Activated CD4-positive, alpha-beta T cell treated with anti-CD3 and anti-CD28 coated beads for 4 hours (primary cell): ENCODE data around the gene ERBB4.

Source experiments
- DNase-seq, 2 donors: peaks; one replicate each; pipeline ENCODE4 v3.0.0-alpha.2; 2020

The ERBB4 gene

DNA sequence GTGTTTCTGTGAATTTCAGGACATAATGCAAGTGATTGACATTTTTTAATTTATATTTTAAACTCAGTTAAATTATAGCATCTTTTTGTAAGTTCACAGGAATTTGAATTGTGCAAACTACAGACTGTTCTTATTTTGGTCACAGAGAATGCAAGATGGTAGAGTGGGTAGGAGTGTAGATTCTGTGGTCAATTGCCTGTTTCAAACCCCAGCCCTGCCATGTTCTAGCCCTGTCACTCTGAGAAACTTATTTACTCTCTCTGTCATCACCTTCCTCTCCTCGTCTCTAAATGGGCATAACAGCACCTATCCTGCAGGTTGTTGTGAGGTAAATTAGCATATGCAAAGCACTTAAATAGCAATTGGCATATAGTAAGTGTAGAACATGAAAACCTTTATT is 1102.4 kb downstream of the ERBB4 start:
- DNase-seq, result no peak

DNA sequence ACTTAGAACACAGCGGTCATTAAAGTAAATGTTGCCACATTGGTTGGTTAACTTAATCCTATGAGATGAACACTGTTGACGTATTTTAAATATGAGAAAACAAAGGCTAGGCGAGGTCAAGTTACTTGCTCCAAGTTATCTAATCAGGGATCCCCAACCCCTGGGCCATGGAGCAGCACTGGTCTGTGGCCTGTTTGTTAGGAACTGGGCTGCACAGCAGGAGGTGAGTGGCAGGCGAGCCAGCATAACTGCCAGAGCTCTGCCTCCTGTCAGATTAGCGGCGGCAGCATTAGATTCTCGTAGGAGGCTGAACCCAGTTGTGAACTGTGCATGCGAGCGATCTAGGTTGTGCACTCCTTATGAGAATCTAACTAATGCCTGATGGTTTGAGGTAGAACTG is 1103.3 kb downstream of the ERBB4 start:
- no peak for DNase-seq

DNA sequence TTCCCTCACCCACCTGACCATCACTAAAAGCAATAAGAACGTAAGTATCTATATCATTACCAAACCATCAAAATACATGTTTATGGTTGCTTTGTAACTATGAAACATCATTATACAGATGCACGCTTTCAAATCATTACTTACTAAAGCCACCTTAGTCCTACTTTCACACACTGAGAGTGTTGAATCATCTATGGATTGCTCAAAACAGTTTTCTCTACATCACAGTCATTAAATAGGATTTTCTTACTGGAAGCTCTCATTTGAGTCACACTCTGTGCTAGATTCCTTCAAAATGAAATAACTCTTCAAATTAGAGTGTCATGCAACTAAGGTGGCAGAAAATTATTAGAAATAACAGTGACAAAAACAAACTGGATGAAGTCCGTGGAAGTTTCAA is 1103.8 kb downstream of the ERBB4 start:
- DNase-seq, result no peak

DNA sequence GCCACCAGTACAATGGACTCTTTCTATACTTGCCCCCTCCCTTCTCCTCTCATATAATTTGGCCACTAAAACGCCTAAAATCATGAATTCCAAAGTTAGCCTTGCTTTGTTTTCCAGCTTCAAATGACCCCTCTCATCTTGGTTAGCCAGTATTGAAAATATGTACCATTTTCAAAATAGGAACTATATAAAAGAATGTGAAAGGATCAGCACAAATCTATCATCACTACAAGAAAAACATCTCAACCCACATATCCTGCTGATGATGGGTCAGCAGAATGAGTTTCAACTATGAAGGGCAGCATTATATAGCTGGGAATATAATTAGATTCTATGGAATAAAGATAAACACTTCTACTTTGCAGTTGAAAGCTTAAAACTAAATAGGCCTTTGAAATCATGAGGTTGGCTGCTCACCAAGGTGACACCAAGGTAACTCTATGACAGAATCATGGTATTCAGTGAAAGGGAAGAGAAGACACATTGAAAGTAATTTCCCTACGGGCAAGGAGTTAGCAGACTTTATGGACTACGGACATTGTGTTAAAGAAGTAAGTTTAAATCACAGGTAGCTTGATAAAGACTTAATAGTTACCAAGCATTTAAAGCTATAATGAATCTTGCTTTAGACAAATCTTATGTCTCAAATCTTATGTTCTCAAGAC is 1109.2 kb downstream of the ERBB4 start:
- no peak for DNase-seq

DNA sequence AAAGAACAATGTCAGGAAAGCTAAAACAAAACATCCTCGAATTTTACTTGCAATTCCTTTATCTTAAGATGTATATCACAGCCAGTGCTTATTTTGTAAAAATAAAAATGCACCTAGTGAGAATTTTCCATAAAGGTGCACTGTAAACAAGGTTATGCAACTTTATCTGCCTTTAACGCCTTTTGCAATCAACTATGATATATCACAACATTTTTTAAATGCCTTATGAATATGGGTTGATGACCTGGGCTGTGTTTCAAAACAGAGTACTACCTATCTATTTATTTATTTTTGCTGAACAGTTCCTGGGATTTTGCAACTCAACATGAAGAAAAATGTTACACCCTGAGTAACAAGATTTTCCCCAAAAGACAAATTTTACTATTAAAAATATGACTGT is 1112.4 kb downstream of the ERBB4 start:
- no peak for DNase-seq

GRCh38 chr2:211423018-211423417 is 1115.6 kb downstream of the ERBB4 start:
- no peak for DNase-seq

DNA sequence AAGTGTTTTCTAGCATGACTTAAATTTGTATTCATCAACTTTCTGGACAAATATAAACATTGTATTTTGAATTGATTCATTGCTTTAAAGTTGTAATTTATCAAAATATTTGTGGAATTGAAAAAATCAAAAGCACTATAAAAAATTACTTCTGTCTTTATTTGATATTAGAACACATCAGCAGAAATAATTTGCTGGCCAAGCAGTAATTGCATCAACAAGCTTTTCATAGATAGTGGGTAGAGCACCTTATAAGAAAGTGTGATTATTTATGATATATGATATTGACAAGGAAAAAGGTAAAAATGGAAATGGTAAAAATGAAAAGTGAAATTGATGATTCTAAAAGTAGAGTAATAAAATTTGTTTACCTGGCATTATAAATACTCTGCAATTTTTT is 1121.1 kb downstream of the ERBB4 start:
- no peak for DNase-seq

GRCh38 chr2:211416373-211416772 is 1122.2 kb downstream of the ERBB4 start:
- DNase-seq, result no peak

DNA sequence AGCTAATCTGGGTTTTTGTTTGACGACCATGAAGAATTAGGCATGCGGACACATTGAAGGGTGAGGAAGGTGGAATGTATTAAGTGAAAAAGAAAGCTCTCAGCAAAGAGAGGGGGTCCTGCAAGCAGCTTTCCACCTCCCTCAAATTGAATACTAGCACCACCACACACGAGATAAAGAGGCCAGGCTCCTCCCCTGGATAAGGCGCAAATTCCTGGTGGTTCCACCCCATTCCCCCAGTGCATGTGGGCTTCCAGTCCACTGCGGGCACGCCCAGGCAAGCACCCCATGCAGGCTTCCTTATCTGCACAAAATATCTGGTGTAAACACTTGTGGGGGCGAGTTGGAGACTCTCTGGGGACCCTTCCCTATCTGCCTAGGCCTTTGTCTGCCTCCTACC is 1124.9 kb downstream of the ERBB4 start:
- no peak for DNase-seq

DNA sequence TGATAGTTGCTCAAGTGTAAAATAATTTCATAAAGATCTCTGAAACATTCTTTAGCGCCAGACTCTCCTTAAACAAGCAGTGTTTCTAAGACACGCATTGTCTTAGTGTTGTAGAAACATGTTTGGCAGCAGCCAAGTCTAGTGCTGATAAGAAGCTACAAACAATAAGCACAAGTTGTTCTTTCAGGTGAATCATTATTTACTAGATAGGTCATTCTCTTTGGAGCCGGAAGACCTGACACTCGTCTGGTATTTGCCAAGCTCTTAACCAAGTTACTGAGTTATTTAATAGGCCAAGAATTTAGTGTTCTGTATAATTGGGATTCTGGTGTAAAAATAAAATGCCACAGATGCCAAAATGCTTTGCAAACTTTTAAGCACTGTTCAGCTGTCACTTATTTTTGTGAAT is 1130.1 kb downstream of the ERBB4 start:
- DNase-seq, result no peak

GRCh38 chr2:211407076-211407475 is 1131.5 kb downstream of the ERBB4 start:
- DNase-seq, result no peak

GRCh38 chr2:211405036-211405435 is 1133.6 kb downstream of the ERBB4 start:
- DNase-seq, result no peak

GRCh38 chr2:211404098-211404497 is 1134.5 kb downstream of the ERBB4 start:
- no peak for DNase-seq

DNA sequence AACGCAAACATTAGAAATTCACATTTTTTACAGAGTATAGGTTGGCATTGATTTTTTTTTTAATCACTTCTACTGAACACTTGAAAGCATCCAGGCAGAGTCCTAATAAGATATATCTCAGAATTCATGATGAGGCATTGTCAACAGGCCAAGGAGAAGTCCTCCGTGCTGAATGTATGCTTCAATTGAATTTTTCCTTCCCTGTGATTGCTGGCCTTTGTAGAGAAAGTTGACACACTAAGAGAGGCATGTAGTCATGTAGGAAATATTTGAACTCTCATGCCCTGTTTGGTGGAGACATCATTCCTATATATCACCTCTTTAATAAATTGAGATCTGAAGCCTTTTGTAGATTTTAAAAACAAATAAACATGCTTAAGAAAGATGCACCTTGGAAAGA is 1137.3 kb downstream of the ERBB4 start:
- no peak for DNase-seq

GRCh38 chr2:211397764-211398163 is 1140.8 kb downstream of the ERBB4 start:
- DNase-seq, result no peak

DNA sequence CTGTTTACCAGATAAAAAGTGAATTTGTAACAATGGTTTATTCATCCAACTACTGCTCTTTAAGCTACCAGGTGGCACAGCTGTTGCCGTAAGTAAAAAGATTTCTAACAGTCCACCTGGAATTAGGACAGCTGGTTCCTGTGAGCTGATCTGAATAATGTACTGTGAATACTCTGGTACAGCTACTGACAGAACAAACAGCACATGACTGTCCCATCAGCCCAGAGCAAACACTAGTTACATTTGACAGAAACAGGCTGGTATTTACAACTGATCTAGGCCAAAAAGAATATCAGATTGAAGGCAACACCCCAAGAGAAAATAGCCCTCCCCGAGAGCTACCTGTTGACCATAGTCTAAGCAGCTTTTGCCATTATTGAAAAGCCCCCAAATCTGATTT is 1141.8 kb downstream of the ERBB4 start:
- DNase-seq, result no peak

GRCh38 chr2:211391189-211391567 is 1147.4 kb downstream of the ERBB4 start:
- no peak for DNase-seq

- DNase-seq, result no peak
Measured at GRCh38 chr2:211390536-211391188, 1147.9 kb downstream of the ERBB4 start.

DNA sequence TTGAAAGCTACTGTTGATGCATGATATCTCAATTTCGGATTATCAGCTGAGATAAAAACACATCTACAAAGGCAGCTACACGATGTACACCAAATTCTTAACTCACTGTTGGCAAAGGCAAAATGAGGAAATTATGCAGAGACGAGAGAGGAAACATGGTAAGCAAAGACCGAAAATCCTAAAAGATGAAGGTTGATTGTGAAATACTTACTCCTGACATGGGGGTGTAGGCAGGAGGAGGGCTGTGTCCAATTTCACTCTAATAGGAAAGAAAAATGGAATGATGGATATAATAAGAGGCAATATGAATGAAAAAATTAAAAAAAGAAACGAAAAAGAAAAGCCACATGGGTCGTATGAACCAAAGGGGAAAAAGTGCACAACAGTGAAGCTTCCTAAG is 1150.9 kb downstream of the ERBB4 start:
- DNase-seq, result no peak

DNA sequence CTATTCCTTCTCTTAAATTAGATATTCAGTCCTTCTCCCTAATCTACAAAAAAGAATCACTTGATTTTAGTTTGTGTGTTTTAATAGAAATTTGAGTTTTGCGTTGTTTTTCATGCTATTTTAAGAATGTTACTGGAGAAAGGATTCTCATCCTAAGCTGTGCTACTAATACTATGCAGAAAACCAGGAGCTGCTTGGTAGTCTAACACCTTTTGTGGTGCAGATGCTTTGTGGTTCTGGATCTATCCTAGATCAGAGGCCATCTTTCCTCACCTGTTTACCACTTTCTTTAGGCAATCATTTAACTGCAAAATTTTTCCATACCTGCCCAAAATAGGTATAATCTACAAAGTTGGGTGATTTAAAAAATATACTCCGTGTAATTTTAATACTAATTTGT is 1158.6 kb downstream of the ERBB4 start:
- DNase-seq, result no peak

GRCh38 chr2:211376410-211376809 is 1162.2 kb downstream of the ERBB4 start:
- no peak for DNase-seq

GRCh38 chr2:211373203-211373602 is 1165.4 kb downstream of the ERBB4 start:
- DNase-seq, result no peak

DNA sequence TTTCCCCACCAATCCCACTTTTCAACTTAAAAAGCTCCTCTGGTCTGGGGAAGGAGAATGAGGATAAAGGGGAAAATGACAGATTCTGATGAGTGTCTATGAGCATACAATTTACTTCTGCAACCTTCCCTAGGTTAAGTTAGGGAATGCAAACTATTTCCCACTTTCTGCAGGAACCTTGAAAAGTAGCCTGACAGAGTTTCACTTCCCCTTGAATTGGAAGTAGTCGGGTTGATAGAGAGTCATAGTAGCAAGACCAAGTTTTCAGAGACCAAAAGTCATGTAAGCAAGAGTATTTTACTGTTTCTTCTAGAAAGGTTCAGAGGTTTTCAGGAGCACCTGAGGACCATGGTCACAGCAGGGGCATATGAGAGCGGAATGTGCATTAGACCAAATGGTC is 1167.1 kb downstream of the ERBB4 start:
- no peak for DNase-seq

DNA sequence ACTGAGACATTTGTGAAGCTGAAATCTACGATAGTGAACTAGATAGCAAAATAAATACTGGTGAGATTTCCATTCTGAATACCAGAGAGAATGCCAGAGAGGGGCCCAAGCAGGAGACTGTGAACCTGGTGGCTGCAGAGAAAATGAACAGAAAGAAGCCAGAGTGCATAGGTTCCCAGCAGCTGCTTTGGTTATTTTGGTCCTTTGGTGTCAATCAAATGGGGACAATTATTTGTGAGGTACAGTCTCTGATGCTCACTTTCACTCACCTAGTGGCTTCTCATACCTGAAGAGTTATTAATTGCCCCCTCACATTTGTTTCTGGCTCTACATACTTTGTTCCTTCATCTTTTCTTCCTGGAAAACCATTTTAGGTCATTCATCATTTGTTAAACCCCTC is 1170.1 kb downstream of the ERBB4 start:
- DNase-seq, result no peak

DNA sequence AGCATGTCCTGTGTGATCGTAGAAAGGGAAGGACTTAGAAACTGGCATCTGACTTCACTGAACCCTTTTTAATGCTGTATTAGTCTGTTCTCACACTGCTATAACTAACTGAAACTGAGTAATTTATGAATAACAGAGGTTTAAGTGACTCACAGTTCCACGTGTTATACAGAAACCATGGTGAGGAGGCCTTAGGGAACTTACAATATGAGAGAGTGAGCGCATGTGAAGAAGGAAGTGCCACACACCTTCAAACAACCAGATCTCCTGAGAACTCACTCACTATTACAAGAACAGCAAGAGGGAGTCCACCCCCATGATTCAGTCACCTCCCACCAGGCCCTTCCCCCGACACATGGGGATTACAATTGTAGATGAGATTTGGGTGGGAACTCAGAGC is 1170.9 kb downstream of the ERBB4 start:
- DNase-seq, result no peak
